ENCODE measurements around the gene ABI3.

Gene ABI3

GRCh38 chr17:49193513-49194296, 16.8 kb upstream of the ABI3 start:
- Histone ChIP-seq H3K4me3 (replicated peaks; ENCODE audit: insufficient read depth, low read length) (peak overlapping the region; percentile 55), H3K27me3 (ENCODE audit: insufficient read depth, poor library complexity, severe bottlenecking) (no peaks in the 10 kb centered on the region), H3K27ac (replicated peaks) (peak overlapping the region; percentile 99)
- peak; percentile 46 to 69 for DNase-seq (ENCODE audit: low read depth in 1 of 2, low spot score in 1 of 2)
- TF ChIP-seq GABPA (IDR thresholded peaks at IDR 0.05; ENCODE audit: low read depth): no peak
- peak; percentile 10; the same call in 1 of the 2 replicates for TF ChIP-seq SPI1 (IDR thresholded peaks at IDR 0.05; ENCODE audit: borderline replicate concordance, low read depth)

GRCh38 chr17:49194297-49194607, 16.3 kb upstream of the ABI3 start:
- no peaks in the 10 kb centered on the region for H3K27me3 ChIP-seq (ENCODE audit: insufficient read depth, poor library complexity, severe bottlenecking)
- H3K27ac ChIP-seq (replicated peaks): no peak overlapping the region
- no peak for DNase-seq (ENCODE audit: low read depth in 1 of 2, low spot score in 1 of 2)
- no peak overlapping the region; the same call in 1 of the 2 replicates for H3K4me3 ChIP-seq (replicated peaks; ENCODE audit: insufficient read depth, low read length)
- no peak for TF ChIP-seq CTCF (IDR thresholded peaks at IDR 0.05; ENCODE audit: insufficient read depth, low read length)
- TF ChIP-seq POLR2AphosphoS5 (IDR thresholded peaks at IDR 0.05; ENCODE audit: low read depth): no peak
- no peak for TF ChIP-seq SPI1 (IDR thresholded peaks at IDR 0.05; ENCODE audit: borderline replicate concordance, low read depth)
- no peak for TF ChIP-seq GABPA (IDR thresholded peaks at IDR 0.05; ENCODE audit: low read depth)
- TF ChIP-seq REST (IDR thresholded peaks at IDR 0.05; ENCODE audit: insufficient replicate concordance, low read depth): no peak

- no peak overlapping the region for H3K27ac ChIP-seq (replicated peaks)
- H3K4me3 ChIP-seq (replicated peaks; ENCODE audit: insufficient read depth, low read length): no peak overlapping the region
- H3K27me3 ChIP-seq (ENCODE audit: insufficient read depth, poor library complexity, severe bottlenecking): no peaks in the 10 kb centered on the region
- TF ChIP-seq REST (IDR thresholded peaks at IDR 0.05; ENCODE audit: insufficient replicate concordance, low read depth) (no peak), CTCF (IDR thresholded peaks at IDR 0.05; ENCODE audit: insufficient read depth, low read length) (no peak), GABPA (IDR thresholded peaks at IDR 0.05; ENCODE audit: low read depth) (no peak), POLR2AphosphoS5 (IDR thresholded peaks at IDR 0.05; ENCODE audit: low read depth) (no peak), SPI1 (IDR thresholded peaks at IDR 0.05; ENCODE audit: borderline replicate concordance, low read depth) (no peak)
- no peak for DNase-seq (ENCODE audit: low read depth in 1 of 2, low spot score in 1 of 2)
Observed at GRCh38 chr17:49195751-49196150, 14.8 kb upstream of the ABI3 start.

GRCh38 chr17:49196520-49196919, 14.0 kb upstream of the ABI3 start:
- H3K27ac ChIP-seq (replicated peaks): no peak overlapping the region
- no peak overlapping the region for H3K4me3 ChIP-seq (replicated peaks; ENCODE audit: insufficient read depth, low read length)
- H3K27me3 ChIP-seq (ENCODE audit: insufficient read depth, poor library complexity, severe bottlenecking): no peaks in the 10 kb centered on the region
- no peak for TF ChIP-seq REST (IDR thresholded peaks at IDR 0.05; ENCODE audit: insufficient replicate concordance, low read depth)
- TF ChIP-seq SPI1 (IDR thresholded peaks at IDR 0.05; ENCODE audit: borderline replicate concordance, low read depth): no peak
- no peak for TF ChIP-seq POLR2AphosphoS5 (IDR thresholded peaks at IDR 0.05; ENCODE audit: low read depth)
- TF ChIP-seq GABPA (IDR thresholded peaks at IDR 0.05; ENCODE audit: low read depth): no peak
- no peak for TF ChIP-seq CTCF (IDR thresholded peaks at IDR 0.05; ENCODE audit: insufficient read depth, low read length)
- no peak for DNase-seq (ENCODE audit: low read depth in 1 of 2, low spot score in 1 of 2)
